Panc1 (cell line): ENCODE measurements around the gene NLRP6. TPM values are rescaled to one million over a fixed set of nuclear protein-coding genes. Genes with fewer than 3 reads are reported as not detected.

Source experiments
- ATAC-seq: fragments of 200-7000 bp; cut with Tn5 transposase; 2 replicates; pipeline ENCODE4 v1.9.1; 2020; ENCODE audit warnings: mild to moderate bottlenecking, moderate library complexity
- BruUV-seq: library from RNA; stranded (reverse); fragments of 400-500 nt; replicated peaks from 2 replicates; lab custom pipeline; 2021; lab: Mats Ljungman, UMichigan
- CTCF ChIA-PET: fragments of 300-600 bp; sonication (Branson Sonifier 250); formaldehyde crosslinking; loops from one replicate; lab custom pipeline; 2022; ENCODE audit warnings: antibody characterized with exemption; lab: Charles Lee
- POLR2A ChIA-PET: fragments of 300-600 bp; sonication (Branson Sonifier 250); formaldehyde crosslinking; loops from one replicate; lab custom pipeline; 2022; ENCODE audit warnings: antibody characterized with exemption; lab: Charles Lee
- DNase-seq: peaks from one replicate; pipeline ENCODE4 v3.0.0-alpha.2; 2010; ENCODE audit warnings: low read depth, low spot score
- H3K27ac ChIP-seq: 2 replicates; pipeline ENCODE4 v1.5.1; 2011; ENCODE audit warnings: mild to moderate bottlenecking, low read length, inconsistent platforms
- H3K27me3 ChIP-seq: fragments of 200-500 bp; sonication (Bioruptor generic); 2 replicates; pipeline ENCODE4 v1.6.0; 2014; ENCODE audit warnings: low read length, inconsistent platforms; ENCODE audit not compliant: control insufficient read depth, insufficient read depth
- H3K36me3 ChIP-seq: fragments of 200-500 bp; sonication (Bioruptor generic); 2 replicates; pipeline ENCODE4 v1.5.1; 2014; ENCODE audit warnings: inconsistent platforms, mild to moderate bottlenecking, low read length, moderate library complexity; ENCODE audit not compliant: control insufficient read depth, insufficient read depth
- H3K4me1 ChIP-seq: 2 replicates; pipeline ENCODE4 v1.5.1; 2011; ENCODE audit warnings: inconsistent platforms, mild to moderate bottlenecking, low read length, moderate library complexity; ENCODE audit not compliant: control insufficient read depth, insufficient read depth
- H3K4me3 ChIP-seq, 2 experiments: 2 replicates each; pipeline ENCODE4 v1.5.1; 2011 to 2012; ENCODE audit warnings: low read depth in 2 of 2, low read length in 2 of 2, mild to moderate bottlenecking in 2 of 2, inconsistent platforms in 1 of 2, moderate library complexity in 1 of 2
- H3K9me3 ChIP-seq: fragments of 200-500 bp; sonication (Bioruptor generic); 2 replicates; pipeline ENCODE4 v1.5.1; 2014; ENCODE audit warnings: low read depth, mild to moderate bottlenecking, inconsistent platforms, low read length, moderate library complexity; ENCODE audit not compliant: control insufficient read depth, insufficient read depth
- POLR2AphosphoS5 ChIP-seq: IDR thresholded peaks from 2 replicates; pipeline ENCODE4 v1.6.1; 2012; ENCODE audit warnings: mild to moderate bottlenecking, low read depth, low read length, moderate library complexity
- SIN3A ChIP-seq: IDR thresholded peaks from 2 replicates; pipeline ENCODE4 v1.6.1; 2012; ENCODE audit warnings: low read depth, mild to moderate bottlenecking, low read length, moderate library complexity, borderline replicate concordance; ENCODE audit not compliant: insufficient read depth
- TCF7L2 ChIP-seq: IDR thresholded peaks from 2 replicates; pipeline ENCODE4 v1.6.1; 2011; ENCODE audit warnings: mild to moderate bottlenecking, low read depth, low read length, inconsistent platforms
- in situ Hi-C: cut with HindIII; loops from 2 replicates; pipeline ENCODE4 v1.10.0; 2016; ENCODE audit warnings: low sequenced_read_pairs, low pct_unique_long_range_greater_than_20kb
- intact Hi-C: fragments of 100-400 bp; cut with micrococcal nuclease; formaldehyde crosslinking; loops from one replicate; pipeline ENCODE4 v1.10.0; 2022; ENCODE audit not compliant: unreplicated experiment
- total RNA-seq: library from RNA; stranded (reverse); gene quantifications from one replicate; pipeline ENCODE4 v1.2.1, GENCODE V29; 2021; ENCODE audit not compliant: unreplicated experiment
- TF ChIP-seq, protein P1 (sequence below), 2 experiments: IDR thresholded peaks; 2 replicates each; pipeline ENCODE4 v1.6.1; 2011 to 2012; ENCODE audit warnings: low read depth in 2 of 2, control low read depth in 1 of 2, low read length in 1 of 2, mild to moderate bottlenecking in 1 of 2, moderate library complexity in 1 of 2; ENCODE audit not compliant: insufficient read depth in 1 of 2
- TF ChIP-seq, protein P2 (sequence below): fragments of 450-650 bp; IDR thresholded peaks from 2 replicates; pipeline ENCODE4 v1.5.1; 2017; ENCODE audit warnings: mild to moderate bottlenecking

Gene NLRP6
- total RNA-seq, 1 experiment from 2014 or later = 0.59 TPM

- no peak overlapping the region for H3K4me3 ChIP-seq
- no TSS peak for BruUV-seq
- TF ChIP-seq POLR2AphosphoS5 = 0 out of 2 replicates have a peak, but pooled peaks have one; percentile 15
- no peak for TF ChIP-seq SIN3A
- no peaks in the 10 kb centered on the region for H3K9me3 ChIP-seq
- CTCF ChIA-PET = no interaction called here
- H3K36me3 ChIP-seq = no peaks in the 10 kb centered on the region
- POLR2A ChIA-PET = no interaction called here
- H3K4me1 ChIP-seq = peaks cover 42% of the 10 kb centered on the region
- in situ Hi-C loops (no loop called here), intact Hi-C loops (no loop called here)
- peak; percentile 12 for ATAC-seq
- no peaks in the 10 kb centered on the region for H3K27me3 ChIP-seq
- H3K27ac ChIP-seq = no peak overlapping the region; the same call in 1 of the 2 replicates
- DNase-seq = no peak
These were observed 18.9 kb downstream of the NLRP6 start for GRCh38 chr11:297051-297585.

GRCh38 chr11:297586-298405, 19.6 kb downstream of the NLRP6 start:
- no TSS peak for BruUV-seq
- in situ Hi-C loops (no loop called here), intact Hi-C loops (no loop called here)
- TF ChIP-seq, protein P1, sequence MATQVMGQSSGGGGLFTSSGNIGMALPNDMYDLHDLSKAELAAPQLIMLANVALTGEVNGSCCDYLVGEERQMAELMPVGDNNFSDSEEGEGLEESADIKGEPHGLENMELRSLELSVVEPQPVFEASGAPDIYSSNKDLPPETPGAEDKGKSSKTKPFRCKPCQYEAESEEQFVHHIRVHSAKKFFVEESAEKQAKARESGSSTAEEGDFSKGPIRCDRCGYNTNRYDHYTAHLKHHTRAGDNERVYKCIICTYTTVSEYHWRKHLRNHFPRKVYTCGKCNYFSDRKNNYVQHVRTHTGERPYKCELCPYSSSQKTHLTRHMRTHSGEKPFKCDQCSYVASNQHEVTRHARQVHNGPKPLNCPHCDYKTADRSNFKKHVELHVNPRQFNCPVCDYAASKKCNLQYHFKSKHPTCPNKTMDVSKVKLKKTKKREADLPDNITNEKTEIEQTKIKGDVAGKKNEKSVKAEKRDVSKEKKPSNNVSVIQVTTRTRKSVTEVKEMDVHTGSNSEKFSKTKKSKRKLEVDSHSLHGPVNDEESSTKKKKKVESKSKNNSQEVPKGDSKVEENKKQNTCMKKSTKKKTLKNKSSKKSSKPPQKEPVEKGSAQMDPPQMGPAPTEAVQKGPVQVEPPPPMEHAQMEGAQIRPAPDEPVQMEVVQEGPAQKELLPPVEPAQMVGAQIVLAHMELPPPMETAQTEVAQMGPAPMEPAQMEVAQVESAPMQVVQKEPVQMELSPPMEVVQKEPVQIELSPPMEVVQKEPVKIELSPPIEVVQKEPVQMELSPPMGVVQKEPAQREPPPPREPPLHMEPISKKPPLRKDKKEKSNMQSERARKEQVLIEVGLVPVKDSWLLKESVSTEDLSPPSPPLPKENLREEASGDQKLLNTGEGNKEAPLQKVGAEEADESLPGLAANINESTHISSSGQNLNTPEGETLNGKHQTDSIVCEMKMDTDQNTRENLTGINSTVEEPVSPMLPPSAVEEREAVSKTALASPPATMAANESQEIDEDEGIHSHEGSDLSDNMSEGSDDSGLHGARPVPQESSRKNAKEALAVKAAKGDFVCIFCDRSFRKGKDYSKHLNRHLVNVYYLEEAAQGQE (IDR thresholded peaks at IDR 0.05; ENCODE audit: insufficient read depth in 1 of 2, low read depth in 2 of 2, low read length in 1 of 2) = no peak
- peak; percentile 86 for TF ChIP-seq TCF7L2
- ATAC-seq (peak; percentile 15), DNase-seq (no peak)
- Histone ChIP-seq H3K36me3 (no peaks in the 10 kb centered on the region), H3K27me3 (no peaks in the 10 kb centered on the region), H3K27ac (peak overlapping the region; percentile 35), H3K4me1 (peaks cover 42% of the 10 kb centered on the region), H3K9me3 (no peaks in the 10 kb centered on the region), H3K4me3 (no peak overlapping the region)
- CTCF ChIA-PET = no interaction called here
- POLR2A ChIA-PET = no interaction called here

DNA sequence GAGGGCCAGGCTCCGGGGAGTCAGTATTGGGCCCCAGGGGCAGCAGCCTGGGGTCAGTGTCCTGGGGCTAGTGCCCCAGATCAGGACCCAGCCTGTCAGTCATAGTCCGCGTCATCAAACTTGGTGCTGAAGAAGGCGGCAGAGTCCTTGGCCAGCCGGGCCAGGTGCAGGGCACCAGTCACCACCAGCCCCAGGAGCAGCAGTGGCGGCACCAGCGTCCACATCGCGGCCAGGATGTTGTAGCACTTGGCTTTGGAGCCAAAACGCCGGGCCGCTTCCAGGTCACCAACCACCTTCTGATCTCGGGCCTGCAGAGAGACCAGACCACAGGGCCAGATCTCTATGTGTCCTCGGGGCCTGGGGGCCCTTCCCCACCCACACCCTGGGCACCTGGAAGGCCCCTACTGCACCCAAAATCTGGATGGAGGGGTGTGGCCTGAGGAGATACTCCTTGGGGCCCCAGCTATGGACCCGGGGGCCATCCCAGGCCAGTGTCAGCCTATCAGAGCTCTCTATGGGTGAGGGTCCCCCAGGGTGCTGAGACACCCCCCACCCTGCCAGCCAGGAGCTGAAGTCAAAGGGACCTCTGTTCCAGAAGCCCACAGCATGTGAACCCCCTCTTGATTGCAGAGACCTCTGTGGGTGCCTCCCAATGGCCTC, 20.3 kb downstream of the NLRP6 start:
- no TSS peak for BruUV-seq
- Histone ChIP-seq H3K36me3 (no peaks in the 10 kb centered on the region), H3K27ac (peak overlapping the region; percentile 35), H3K4me1 (peaks cover 38% of the 10 kb centered on the region), H3K27me3 (no peaks in the 10 kb centered on the region), H3K4me3 (no peak overlapping the region), H3K9me3 (no peaks in the 10 kb centered on the region)
- in situ Hi-C loops (no loop called here), intact Hi-C loops (no loop called here)
- POLR2A ChIA-PET = no interaction called here
- ATAC-seq (peak; percentile 35), DNase-seq (no peak)
- TF ChIP-seq, protein P2, sequence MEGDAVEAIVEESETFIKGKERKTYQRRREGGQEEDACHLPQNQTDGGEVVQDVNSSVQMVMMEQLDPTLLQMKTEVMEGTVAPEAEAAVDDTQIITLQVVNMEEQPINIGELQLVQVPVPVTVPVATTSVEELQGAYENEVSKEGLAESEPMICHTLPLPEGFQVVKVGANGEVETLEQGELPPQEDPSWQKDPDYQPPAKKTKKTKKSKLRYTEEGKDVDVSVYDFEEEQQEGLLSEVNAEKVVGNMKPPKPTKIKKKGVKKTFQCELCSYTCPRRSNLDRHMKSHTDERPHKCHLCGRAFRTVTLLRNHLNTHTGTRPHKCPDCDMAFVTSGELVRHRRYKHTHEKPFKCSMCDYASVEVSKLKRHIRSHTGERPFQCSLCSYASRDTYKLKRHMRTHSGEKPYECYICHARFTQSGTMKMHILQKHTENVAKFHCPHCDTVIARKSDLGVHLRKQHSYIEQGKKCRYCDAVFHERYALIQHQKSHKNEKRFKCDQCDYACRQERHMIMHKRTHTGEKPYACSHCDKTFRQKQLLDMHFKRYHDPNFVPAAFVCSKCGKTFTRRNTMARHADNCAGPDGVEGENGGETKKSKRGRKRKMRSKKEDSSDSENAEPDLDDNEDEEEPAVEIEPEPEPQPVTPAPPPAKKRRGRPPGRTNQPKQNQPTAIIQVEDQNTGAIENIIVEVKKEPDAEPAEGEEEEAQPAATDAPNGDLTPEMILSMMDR = no peak
- peak; percentile 28; the same call in 1 of the 2 replicates for TF ChIP-seq POLR2AphosphoS5
- CTCF ChIA-PET = no interaction called here
